Keratinocyte (primary cell): Measurements from ENCODE around the gene TTLL5.

Experiments
- CTCF ChIP-seq, 3 experiments: IDR thresholded peaks in 1 of 3; conservative IDR thresholded peaks in 1 of 3; optimal IDR thresholded peaks in 1 of 3; 2 replicates in 2 of 3; 3 replicates in 1 of 3; pipeline versions ENCODE3 to v1.5.1; 2011; ENCODE audit warnings: low read length in 3 of 3, mild to moderate bottlenecking in 3 of 3, moderate library complexity in 2 of 3, control low read depth in 1 of 3, inconsistent platforms in 1 of 3; ENCODE audit not compliant: insufficient read depth in 2 of 3; ENCODE audit errors: extremely low read depth in 1 of 3
- EZH2 ChIP-seq: IDR thresholded peaks from one replicate; pipeline ENCODE4 v1.6.1; 2012; ENCODE audit warnings: inconsistent platforms, mild to moderate bottlenecking, low read length, moderate library complexity

GRCh38 chr14:75626396-75626795 lies 34.6 kb upstream of the TTLL5 start:
- TF ChIP-seq CTCF (optimal IDR thresholded peaks at IDR 0.05 in 1 of 3, IDR thresholded peaks at IDR 0.05 in 1 of 3, conservative IDR thresholded peaks at IDR 0.05 in 1 of 3; ENCODE audit: extremely low read depth in 1 of 3, insufficient read depth in 2 of 3, low read length in 3 of 3) (no peak), EZH2 (no peak)
